Lower leg skin (tissue), 4 donors: ENCODE data around the gene NPAS2. TPM values are rescaled to one million over a fixed set of nuclear protein-coding genes. Genes with fewer than 3 reads are reported as not detected.

Experiments used
- DNase-seq, 2 donors: peaks; one replicate each; pipeline ENCODE4 v3.0.0-alpha.2; 2019; ENCODE audit warnings: low spot score in 2 of 2
- H3K4me3 ChIP-seq: fragments of 200-600 bp; sonication (generic); 2 replicates; pipeline ENCODE4 v1.5.1; 2017; ENCODE audit warnings: mild to moderate bottlenecking, low read depth; ENCODE audit not compliant: poor library complexity, severe bottlenecking
- CTCF ChIP-seq, 3 donors: fragments of 450-650 bp; IDR thresholded peaks; one replicate each; pipeline ENCODE4 v1.5.1; 2016; ENCODE audit warnings: antibody characterized with exemption in 3 of 3, mild to moderate bottlenecking in 3 of 3, moderate library complexity in 2 of 3
- POLR2A ChIP-seq, 2 donors: fragments of 450-650 bp; IDR thresholded peaks; one replicate each; pipeline ENCODE4 v1.6.1; 2016 to 2017; ENCODE audit warnings: antibody characterized with exemption in 2 of 2, mild to moderate bottlenecking in 1 of 2, moderate library complexity in 1 of 2
- WGBS, 2 donors: methylation state at CpG; one replicate each; pipeline ENCODE4 v1.1.5; 2018; 5-methylcytosine and 5-hydroxymethylcytosine counted together
- intact Hi-C: fragments of 100-400 bp; cut with DNase I; formaldehyde crosslinking; loops from one replicate; pipeline ENCODE4 v1.15.0; 2023; ENCODE audit warnings: low total_unique reads
- total RNA-seq, 4 donors: library from RNA; depleted of rRNA; stranded (reverse); fragments of >200 nt; gene quantifications; one replicate each; pipeline ENCODE4 v1.1.0, GENCODE V29; 2016

Gene NPAS2
- total RNA-seq, 4 donors from 2014 or later = 58.0 to 75.5 (median 62.1) TPM

DNA sequence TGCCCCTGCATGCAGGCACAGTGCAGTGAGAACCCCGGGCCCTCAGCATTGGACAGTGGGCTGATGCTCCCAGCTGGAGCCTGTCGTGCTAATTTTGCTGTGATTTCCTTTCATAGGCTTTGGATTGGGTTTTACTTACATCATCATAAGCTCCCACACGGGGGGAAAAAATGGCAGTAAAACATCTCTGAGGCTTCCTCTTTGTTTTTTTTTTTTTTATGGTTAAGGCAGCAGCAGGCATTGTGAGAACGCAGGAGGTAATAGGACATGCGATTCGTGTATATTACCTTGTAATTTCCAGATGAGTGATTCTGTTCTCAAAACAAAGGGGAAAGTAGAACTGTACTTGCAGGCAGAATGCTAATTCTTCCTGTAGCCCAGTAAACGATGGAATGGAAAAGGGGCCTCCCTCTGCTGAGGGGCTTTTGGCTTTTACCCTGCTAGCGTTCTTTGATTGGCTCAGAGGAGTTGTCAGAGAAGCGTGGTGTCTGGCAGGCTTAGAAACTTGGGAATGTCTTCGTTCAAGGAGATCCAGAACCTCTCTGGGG lies 89.7 kb downstream of the NPAS2 start:
- WGBS, 2 donors = 59 to 63% methylated on average over 10 of the region's 10 CpGs
- DNase-seq = no peak
- no peak overlapping the region for H3K4me3 ChIP-seq
- TF ChIP-seq POLR2A (IDR thresholded peaks at IDR 0.05) = no peak
- intact Hi-C loops = no loop called here

- intact Hi-C loops = no loop called here
- no peak overlapping the region for H3K4me3 ChIP-seq
- WGBS, 2 donors = 72 to 76% methylated on average over 3 of the region's 3 CpGs
- DNase-seq = no peak
- no peak for TF ChIP-seq CTCF (IDR thresholded peaks at IDR 0.05)
- no peak for TF ChIP-seq POLR2A (IDR thresholded peaks at IDR 0.05)
These were observed 90.2 kb downstream of the NPAS2 start for GRCh38 chr2:100910111-100910510.

GRCh38 chr2:100919316-100919715 lies 99.4 kb downstream of the NPAS2 start:
- TF ChIP-seq POLR2A (IDR thresholded peaks at IDR 0.05) (no peak), CTCF (IDR thresholded peaks at IDR 0.05) (no peak)
- 60 to 62% methylated on average over 16 of the region's 16 CpGs for WGBS, 2 donors
- no peak overlapping the region for H3K4me3 ChIP-seq
- DNase-seq = no peak
- intact Hi-C loops = no loop called here

GRCh38 chr2:100921685-100922161 lies 101.8 kb downstream of the NPAS2 start:
- DNase-seq = no peak
- TF ChIP-seq CTCF (IDR thresholded peaks at IDR 0.05) = no peak
- no peak for TF ChIP-seq POLR2A (IDR thresholded peaks at IDR 0.05)
- intact Hi-C loops = no loop called here
- 66 to 73% methylated on average over 6 of the region's 6 CpGs for WGBS, 2 donors
- no peak overlapping the region for H3K4me3 ChIP-seq

GRCh38 chr2:100923461-100924060 lies 103.6 kb downstream of the NPAS2 start:
- H3K4me3 ChIP-seq = no peak overlapping the region
- intact Hi-C loops = no loop called here
- 90 to 93% methylated on average over 9 of the region's 9 CpGs for WGBS, 2 donors
- no peak for DNase-seq
- TF ChIP-seq POLR2A (IDR thresholded peaks at IDR 0.05) (no peak), CTCF (IDR thresholded peaks at IDR 0.05) (no peak)

DNA sequence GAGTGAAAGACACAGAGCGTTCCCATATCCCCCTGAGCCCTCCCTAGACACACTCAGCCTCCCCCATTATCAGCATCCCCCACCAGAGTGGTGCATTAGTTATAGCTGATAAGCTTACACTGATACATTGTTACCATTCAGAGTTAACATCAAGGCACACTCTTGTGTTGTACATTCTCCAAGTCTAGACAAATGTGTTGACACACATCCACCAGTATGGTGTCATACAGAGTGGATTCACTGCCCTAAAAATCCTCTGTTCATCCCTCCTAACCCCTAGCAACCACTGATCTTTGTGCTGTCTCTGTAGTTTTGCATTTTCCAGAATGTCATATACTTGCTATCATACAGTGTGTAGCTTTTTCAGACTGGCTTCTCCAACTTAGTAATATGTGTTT lies 104.2 kb downstream of the NPAS2 start:
- no peak for TF ChIP-seq CTCF (IDR thresholded peaks at IDR 0.05)
- TF ChIP-seq POLR2A (IDR thresholded peaks at IDR 0.05) = no peak
- DNase-seq = no peak
- 95 to 100% methylated on average over 1 of the region's 1 CpG for WGBS, 2 donors
- intact Hi-C loops = no loop called here
- H3K4me3 ChIP-seq = no peak overlapping the region
